CD14-positive monocyte (primary cell): ENCODE data around the gene TBC1D25. TPM values are rescaled to one million over a fixed set of nuclear protein-coding genes. Genes with fewer than 3 reads are reported as not detected.
A peak's percentile ranks its signal among the peaks of the same experiment; 100 is the strongest.

Experiments used
- DNase-seq, 3 donors: peaks; one replicate each; pipeline ENCODE4 v3.0.0-alpha.2; 2011 to 2022
- H2AFZ ChIP-seq: 2 replicates; pipeline ENCODE4 v1.6.0; 2012; ENCODE audit warnings: mild to moderate bottlenecking, low read depth, low read length, inconsistent platforms; ENCODE audit not compliant: insufficient read depth, poor library complexity, severe bottlenecking
- H3K27ac ChIP-seq, 2 donors: 1 replicate in 1 of 2; 2 replicates in 1 of 2; pipeline ENCODE4 v1.5.1; 2012 to 2013; ENCODE audit warnings: low read length in 2 of 2, control low read depth in 1 of 2, inconsistent platforms in 1 of 2, low read depth in 1 of 2, mild to moderate bottlenecking in 1 of 2
- H3K27me3 ChIP-seq, 2 donors: one replicate each; pipeline versions ENCODE4 v1.6.0 to v1.6.1; 2011 to 2013; ENCODE audit warnings: low read length in 2 of 2; ENCODE audit not compliant: control insufficient read depth in 2 of 2, insufficient read depth in 2 of 2
- H3K36me3 ChIP-seq, 2 donors: replicated peaks in 1 of 2; 1 replicate in 1 of 2; 2 replicates in 1 of 2; pipeline versions ENCODE4 v1.5.1 to v1.6.1; 2012 to 2013; ENCODE audit warnings: low read length in 2 of 2, control low read depth in 1 of 2, inconsistent platforms in 1 of 2, mild to moderate bottlenecking in 1 of 2; ENCODE audit not compliant: insufficient read depth in 2 of 2, control insufficient read depth in 1 of 2
- H3K4me1 ChIP-seq, 2 donors: 1 replicate in 1 of 2; 2 replicates in 1 of 2; pipeline versions ENCODE4 v1.5.1 to v1.6.1; 2012 to 2013; ENCODE audit warnings: low read length in 2 of 2, control low read depth in 1 of 2, inconsistent platforms in 1 of 2, mild to moderate bottlenecking in 1 of 2, moderate library complexity in 1 of 2; ENCODE audit not compliant: insufficient read depth in 2 of 2, control insufficient read depth in 1 of 2
- H3K4me2 ChIP-seq: replicated peaks from 2 replicates; pipeline ENCODE3; 2012; ENCODE audit warnings: low read length, moderate library complexity, mild to moderate bottlenecking; ENCODE audit not compliant: poor library complexity, severe bottlenecking; ENCODE audit errors: extremely low read depth
- H3K4me3 ChIP-seq, 3 experiments: fragments of 200-600 bp in 1 of 3; sonication (generic) in 1 of 3; replicated peaks in 1 of 3; 1 replicate in 2 of 3; 2 replicates in 1 of 3; pipeline ENCODE4 v1.5.1; 2011 to 2013; ENCODE audit warnings: low read length in 3 of 3, mild to moderate bottlenecking in 3 of 3, control low read depth in 2 of 3, low read depth in 2 of 3, inconsistent platforms in 1 of 3, moderate library complexity in 1 of 3
- H3K79me2 ChIP-seq: 2 replicates; pipeline ENCODE4 v1.6.0; 2012; ENCODE audit warnings: mild to moderate bottlenecking, control low read depth, inconsistent platforms, low read length, moderate library complexity; ENCODE audit not compliant: insufficient read depth
- H3K9ac ChIP-seq: 2 replicates; pipeline ENCODE4 v1.6.0; 2017; ENCODE audit warnings: low read length, mild to moderate bottlenecking; ENCODE audit not compliant: insufficient read depth, poor library complexity, severe bottlenecking
- H3K9me3 ChIP-seq, 2 donors: replicated peaks in 1 of 2; 1 replicate in 1 of 2; 2 replicates in 1 of 2; pipeline versions ENCODE4 v1.5.1 to v1.6.1; 2012 to 2013; ENCODE audit warnings: low read length in 2 of 2, control low read depth in 1 of 2; ENCODE audit not compliant: control insufficient read depth in 1 of 2, insufficient read depth in 1 of 2
- H4K20me1 ChIP-seq: 2 replicates; pipeline ENCODE4 v1.6.0; 2012; ENCODE audit warnings: mild to moderate bottlenecking, low read length, control low read depth, moderate library complexity; ENCODE audit not compliant: insufficient read depth
- H3K27ac Mint-ChIP-seq, 7 donors: one replicate each; pipeline ENCODE4 v1.8.0; 2020; ENCODE audit warnings: mild to moderate bottlenecking in 7 of 7, mixed read lengths in 7 of 7, moderate library complexity in 6 of 7, inconsistent platforms in 2 of 7
- H3K27me3 Mint-ChIP-seq, 3 donors: one replicate each; pipeline ENCODE4 v1.8.0; 2021 to 2022; ENCODE audit warnings: low read depth in 3 of 3, mild to moderate bottlenecking in 3 of 3, mixed read lengths in 3 of 3, moderate library complexity in 3 of 3, inconsistent platforms in 1 of 3
- H3K36me3 Mint-ChIP-seq, 2 donors: one replicate each; pipeline ENCODE4 v1.8.0; 2020; ENCODE audit warnings: mixed read lengths in 2 of 2, inconsistent platforms in 1 of 2, mild to moderate bottlenecking in 1 of 2
- H3K4me1 Mint-ChIP-seq: one replicate; pipeline ENCODE4 v1.8.0; 2020; ENCODE audit warnings: mild to moderate bottlenecking, mixed read lengths
- H3K4me3 Mint-ChIP-seq, 2 donors: one replicate each; pipeline ENCODE4 v1.8.0; 2020; ENCODE audit warnings: mild to moderate bottlenecking in 2 of 2, mixed read lengths in 2 of 2, moderate library complexity in 1 of 2
- H3K9me3 Mint-ChIP-seq, 7 donors: one replicate each; pipeline ENCODE4 v1.8.0; 2020 to 2022; ENCODE audit warnings: mixed read lengths in 7 of 7, mild to moderate bottlenecking in 6 of 7, moderate library complexity in 6 of 7, inconsistent platforms in 2 of 7
- WGBS: methylation state at CpG from one replicate; pipeline ENCODE4 v1.1.5; 2013; ENCODE audit warnings: missing lambda C conversion rate; ENCODE audit not compliant: insufficient coverage; 5-methylcytosine and 5-hydroxymethylcytosine counted together
- intact Hi-C, 2 donors: fragments of 100-400 bp; cut with micrococcal nuclease; formaldehyde crosslinking; loops; one replicate each; pipeline versions ENCODE4 v1.15.0 to v1.15.1; 2023
- polyA plus RNA-seq, 3 donors: library from polyadenylated mRNA; depleted of rRNA in 1 of 3; unstranded in 2 of 3; stranded (reverse) in 1 of 3; fragments of 300-500 nt in 2 of 3; fragments of >200 nt in 1 of 3; fragmentation: Illumina TruSeq in 2 of 3; gene quantifications; 1 replicate in 2 of 3; 2 replicates in 1 of 3; pipeline ENCODE4 v1.2.3, GENCODE V29; 2012 to 2021
- TF ChIP-seq, protein P1 (sequence below): fragments of 200-600 bp; IDR thresholded peaks from one replicate; pipeline ENCODE4 v1.8.0; 2022; ENCODE audit warnings: antibody characterized with exemption, mild to moderate bottlenecking

TBC1D25 gene
- polyA plus RNA-seq, 3 donors: 5.7 to 16.9 (median 6.6) TPM

DNA sequence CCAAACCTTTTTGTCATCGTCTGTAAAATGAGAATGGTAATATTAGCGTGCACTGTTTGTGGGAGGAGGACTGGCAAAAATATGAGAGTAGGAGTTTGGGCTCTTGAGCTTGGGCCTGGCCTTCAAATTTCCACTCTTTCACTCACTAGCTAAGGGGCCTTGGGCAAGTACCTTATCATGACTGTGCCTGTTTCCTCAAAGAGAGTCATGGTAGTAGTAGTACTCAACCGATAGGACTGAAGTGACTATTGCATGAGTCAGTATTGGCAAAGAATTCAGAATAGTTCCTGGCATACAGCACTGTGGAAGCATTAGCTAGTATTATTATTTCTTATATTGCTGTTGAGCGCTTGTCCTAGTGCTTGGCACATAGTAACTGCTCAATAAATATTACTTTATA is 18.8 kb downstream of the TBC1D25 start:
- Histone ChIP-seq H3K27me3 (no peaks in the 10 kb centered on the region), H3K4me3 (no peak overlapping the region), H3K27ac (no peak overlapping the region), H3K79me2 (no peaks in the 10 kb centered on the region), H3K9me3 (no peaks in the 10 kb centered on the region), H2AFZ (no peak overlapping the region), H3K4me1 (no peaks in the 10 kb centered on the region), H4K20me1 (no peaks in the 10 kb centered on the region), H3K4me2 (no peak overlapping the region), H3K36me3 (peaks cover 34 to 63% of the 10 kb centered on the region in 2 donors), H3K9ac (no peak overlapping the region)
- H3K27ac Mint-ChIP-seq: peak overlapping the region in 1 of 7 donors; percentile 63
- peaks cover 49 to 56% of the 10 kb centered on the region in 2 donors for H3K36me3 Mint-ChIP-seq
- H3K4me1 Mint-ChIP-seq: no peaks in the 10 kb centered on the region
- WGBS: no CpG with 5 or more reads among the region's 4 CpGs
- TF ChIP-seq, protein P1, sequence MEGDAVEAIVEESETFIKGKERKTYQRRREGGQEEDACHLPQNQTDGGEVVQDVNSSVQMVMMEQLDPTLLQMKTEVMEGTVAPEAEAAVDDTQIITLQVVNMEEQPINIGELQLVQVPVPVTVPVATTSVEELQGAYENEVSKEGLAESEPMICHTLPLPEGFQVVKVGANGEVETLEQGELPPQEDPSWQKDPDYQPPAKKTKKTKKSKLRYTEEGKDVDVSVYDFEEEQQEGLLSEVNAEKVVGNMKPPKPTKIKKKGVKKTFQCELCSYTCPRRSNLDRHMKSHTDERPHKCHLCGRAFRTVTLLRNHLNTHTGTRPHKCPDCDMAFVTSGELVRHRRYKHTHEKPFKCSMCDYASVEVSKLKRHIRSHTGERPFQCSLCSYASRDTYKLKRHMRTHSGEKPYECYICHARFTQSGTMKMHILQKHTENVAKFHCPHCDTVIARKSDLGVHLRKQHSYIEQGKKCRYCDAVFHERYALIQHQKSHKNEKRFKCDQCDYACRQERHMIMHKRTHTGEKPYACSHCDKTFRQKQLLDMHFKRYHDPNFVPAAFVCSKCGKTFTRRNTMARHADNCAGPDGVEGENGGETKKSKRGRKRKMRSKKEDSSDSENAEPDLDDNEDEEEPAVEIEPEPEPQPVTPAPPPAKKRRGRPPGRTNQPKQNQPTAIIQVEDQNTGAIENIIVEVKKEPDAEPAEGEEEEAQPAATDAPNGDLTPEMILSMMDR: no peak
- H3K4me3 Mint-ChIP-seq: no peak overlapping the region
- peaks cover 0 to 11% (median 0%) of the 10 kb centered on the region in 3 donors for H3K27me3 Mint-ChIP-seq
- peaks cover 0 to 4% (median 0%) of the 10 kb centered on the region in 7 donors for H3K9me3 Mint-ChIP-seq
- DNase-seq: peak in 1 of 3 donors; percentile 11
- intact Hi-C loops: no loop called here

DNA sequence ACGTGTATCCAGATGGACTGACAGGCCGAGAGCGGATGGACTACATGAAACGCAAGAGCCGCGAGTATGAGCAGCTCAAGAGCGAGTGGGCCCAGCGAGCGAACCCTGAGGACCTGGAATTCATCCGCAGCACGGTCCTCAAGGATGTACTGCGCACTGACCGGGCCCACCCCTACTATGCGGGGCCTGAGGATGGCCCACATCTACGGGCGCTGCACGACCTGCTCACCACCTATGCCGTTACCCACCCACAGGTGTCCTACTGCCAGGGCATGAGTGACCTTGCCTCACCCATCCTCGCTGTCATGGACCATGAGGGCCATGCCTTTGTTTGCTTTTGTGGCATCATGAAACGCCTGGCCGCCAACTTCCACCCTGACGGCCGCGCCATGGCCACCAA is 20.1 kb downstream of the TBC1D25 start:
- H3K4me1 ChIP-seq: no peaks in the 10 kb centered on the region
- Mint-ChIP-seq H3K9me3 (peaks cover 0 to 4% (median 2%) of the 10 kb centered on the region in 7 donors), H3K36me3 (peaks cover 51 to 54% of the 10 kb centered on the region in 2 donors), H3K27ac (no peak overlapping the region), H3K4me1 (no peaks in the 10 kb centered on the region), H3K27me3 (peaks cover 0 to 8% (median 0%) of the 10 kb centered on the region in 3 donors), H3K4me3 (no peak overlapping the region)
- no peak overlapping the region for H3K4me3 ChIP-seq
- no peak overlapping the region for H3K9ac ChIP-seq
- no peaks in the 10 kb centered on the region for H3K79me2 ChIP-seq
- no peak overlapping the region for H3K4me2 ChIP-seq
- no peaks in the 10 kb centered on the region for H3K27me3 ChIP-seq
- no peak for DNase-seq
- 100% methylated on average over 4 of the region's 24 CpGs for WGBS
- no peak overlapping the region for H3K27ac ChIP-seq
- intact Hi-C loops: no loop called here
- no peak overlapping the region for H2AFZ ChIP-seq
- peaks cover 38 to 60% of the 10 kb centered on the region in 2 donors for H3K36me3 ChIP-seq
- TF ChIP-seq, protein P1: no peak
- H3K9me3 ChIP-seq: no peaks in the 10 kb centered on the region
- H4K20me1 ChIP-seq: no peaks in the 10 kb centered on the region
